MM.1S (cell line): Measurements from ENCODE around the gene TBC1D13.
A peak's percentile ranks its signal among the peaks of the same experiment; 100 is the strongest.
"Not testable (repeated sequence)": the region's sequence is repeated elsewhere in the genome, so short reads cannot be mapped to it uniquely, and the experiment has no call there.

ENCODE experiments used
- DNase-seq: peaks from one replicate; pipeline ENCODE4 v3.0.0-alpha.2; 2015
- H2AFZ ChIP-seq: fragments of 300-600 bp; sonication (generic); 2 replicates; pipeline ENCODE4 v1.6.0; 2016; ENCODE audit warnings: antibody characterized with exemption, low read length
- H3F3A ChIP-seq: fragments of 300-600 bp; sonication (generic); 2 replicates; pipeline ENCODE4 v1.6.1; 2016; ENCODE audit warnings: mild to moderate bottlenecking, antibody characterized with exemption, low read length, moderate library complexity, mixed read lengths; ENCODE audit not compliant: insufficient read depth
- H3K27ac ChIP-seq: fragments of 300-600 bp; sonication (generic); 2 replicates; pipeline ENCODE4 v1.5.1; 2016; ENCODE audit warnings: mild to moderate bottlenecking, low read length
- H3K27me3 ChIP-seq: fragments of 300-600 bp; sonication (generic); replicated peaks from 2 replicates; pipeline ENCODE4 v1.6.0; 2016; ENCODE audit warnings: low read length; ENCODE audit not compliant: insufficient read depth
- H3K36me3 ChIP-seq: fragments of 300-600 bp; sonication (generic); replicated peaks from 2 replicates; pipeline ENCODE4 v1.6.1; 2016; ENCODE audit warnings: mild to moderate bottlenecking, low read length, mixed read lengths; ENCODE audit not compliant: insufficient read depth
- H3K4me1 ChIP-seq: fragments of 300-600 bp; sonication (generic); 2 replicates; pipeline ENCODE4 v1.6.1; 2016; ENCODE audit warnings: low read length, mixed read lengths
- H3K4me2 ChIP-seq: fragments of 300-600 bp; sonication (generic); 2 replicates; pipeline ENCODE4 v1.6.0; 2016; ENCODE audit warnings: low read depth, low read length
- H3K4me3 ChIP-seq: fragments of 300-600 bp; sonication (generic); 2 replicates; pipeline ENCODE4 v1.5.1; 2016; ENCODE audit warnings: low read length, mixed read lengths
- H3K79me2 ChIP-seq: fragments of 300-600 bp; sonication (generic); 2 replicates; pipeline ENCODE4 v1.6.1; 2016; ENCODE audit warnings: mixed run types, low read length, mixed read lengths
- H3K9ac ChIP-seq: fragments of 300-600 bp; sonication (generic); 2 replicates; pipeline ENCODE4 v1.6.1; 2016; ENCODE audit warnings: low read length, mixed read lengths
- H3K9me2 ChIP-seq: fragments of 300-600 bp; sonication (generic); replicated peaks from 2 replicates; pipeline ENCODE4 v1.6.1; 2016; ENCODE audit warnings: mild to moderate bottlenecking, low read length, mixed read lengths; ENCODE audit not compliant: insufficient read depth
- H3K9me3 ChIP-seq: fragments of 300-600 bp; sonication (generic); replicated peaks from 2 replicates; pipeline ENCODE4 v1.6.1; 2016; ENCODE audit warnings: mild to moderate bottlenecking, low read length, mixed read lengths; ENCODE audit not compliant: insufficient read depth
- H4K20me1 ChIP-seq: fragments of 300-600 bp; sonication (generic); 2 replicates; pipeline ENCODE4 v1.6.1; 2016; ENCODE audit warnings: mild to moderate bottlenecking, low read length, moderate library complexity, mixed read lengths; ENCODE audit not compliant: insufficient read depth
- EZH2 ChIP-seq: fragments of 300-600 bp; sonication (generic); optimal IDR thresholded peaks from 2 replicates; pipeline ENCODE3; 2017; ENCODE audit warnings: low read depth, mild to moderate bottlenecking, antibody characterized with exemption, low read length, mixed read lengths
- EZH2phosphoT487 ChIP-seq: fragments of 300-600 bp; sonication (generic); IDR thresholded peaks from 2 replicates; pipeline ENCODE4 v1.6.1; 2018; ENCODE audit warnings: antibody characterized with exemption, low read length
- TF ChIP-seq, protein P1 (sequence below): fragments of 300-600 bp; sonication (generic); IDR thresholded peaks from 2 replicates; pipeline ENCODE4 v1.5.1; 2016; ENCODE audit warnings: antibody characterized with exemption, low read length, mixed read lengths

Gene TBC1D13

DNA sequence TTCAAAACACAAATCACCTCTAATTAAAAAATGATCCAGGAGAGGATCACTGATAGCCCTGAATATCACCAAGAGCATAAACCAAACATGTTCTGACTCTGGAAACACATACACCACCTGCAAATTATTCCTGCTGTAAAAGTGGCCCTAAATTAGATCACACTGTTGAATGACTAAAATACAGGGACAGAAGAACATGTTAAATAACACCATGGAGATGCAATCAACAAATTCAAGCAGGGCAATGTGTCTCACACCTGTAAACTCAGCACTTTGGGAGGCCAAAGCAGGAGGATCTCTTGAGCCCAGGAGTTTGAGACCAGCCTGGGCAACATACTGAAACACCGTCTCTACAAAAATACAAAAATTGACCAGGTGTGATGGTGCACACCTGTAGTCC is 60.8 kb downstream of the TBC1D13 start:
- no peaks in the 10 kb centered on the region for H3K27me3 ChIP-seq
- H3K4me1 ChIP-seq: no peaks in the 10 kb centered on the region
- no peaks in the 10 kb centered on the region for H3F3A ChIP-seq
- H2AFZ ChIP-seq: no peak overlapping the region
- TF ChIP-seq EZH2phosphoT487 (no peak), EZH2 (no peak)
- TF ChIP-seq, protein P1, sequence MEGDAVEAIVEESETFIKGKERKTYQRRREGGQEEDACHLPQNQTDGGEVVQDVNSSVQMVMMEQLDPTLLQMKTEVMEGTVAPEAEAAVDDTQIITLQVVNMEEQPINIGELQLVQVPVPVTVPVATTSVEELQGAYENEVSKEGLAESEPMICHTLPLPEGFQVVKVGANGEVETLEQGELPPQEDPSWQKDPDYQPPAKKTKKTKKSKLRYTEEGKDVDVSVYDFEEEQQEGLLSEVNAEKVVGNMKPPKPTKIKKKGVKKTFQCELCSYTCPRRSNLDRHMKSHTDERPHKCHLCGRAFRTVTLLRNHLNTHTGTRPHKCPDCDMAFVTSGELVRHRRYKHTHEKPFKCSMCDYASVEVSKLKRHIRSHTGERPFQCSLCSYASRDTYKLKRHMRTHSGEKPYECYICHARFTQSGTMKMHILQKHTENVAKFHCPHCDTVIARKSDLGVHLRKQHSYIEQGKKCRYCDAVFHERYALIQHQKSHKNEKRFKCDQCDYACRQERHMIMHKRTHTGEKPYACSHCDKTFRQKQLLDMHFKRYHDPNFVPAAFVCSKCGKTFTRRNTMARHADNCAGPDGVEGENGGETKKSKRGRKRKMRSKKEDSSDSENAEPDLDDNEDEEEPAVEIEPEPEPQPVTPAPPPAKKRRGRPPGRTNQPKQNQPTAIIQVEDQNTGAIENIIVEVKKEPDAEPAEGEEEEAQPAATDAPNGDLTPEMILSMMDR: no peak
- no peak overlapping the region for H3K27ac ChIP-seq
- no peaks in the 10 kb centered on the region for H3K9me3 ChIP-seq
- no peaks in the 10 kb centered on the region for H4K20me1 ChIP-seq
- no peak overlapping the region for H3K9ac ChIP-seq
- H3K36me3 ChIP-seq: no peaks in the 10 kb centered on the region
- H3K4me3 ChIP-seq: no peak overlapping the region
- DNase-seq: no peak
- H3K79me2 ChIP-seq: no peaks in the 10 kb centered on the region
- H3K9me2 ChIP-seq: no peaks in the 10 kb centered on the region
- no peak overlapping the region for H3K4me2 ChIP-seq

DNA sequence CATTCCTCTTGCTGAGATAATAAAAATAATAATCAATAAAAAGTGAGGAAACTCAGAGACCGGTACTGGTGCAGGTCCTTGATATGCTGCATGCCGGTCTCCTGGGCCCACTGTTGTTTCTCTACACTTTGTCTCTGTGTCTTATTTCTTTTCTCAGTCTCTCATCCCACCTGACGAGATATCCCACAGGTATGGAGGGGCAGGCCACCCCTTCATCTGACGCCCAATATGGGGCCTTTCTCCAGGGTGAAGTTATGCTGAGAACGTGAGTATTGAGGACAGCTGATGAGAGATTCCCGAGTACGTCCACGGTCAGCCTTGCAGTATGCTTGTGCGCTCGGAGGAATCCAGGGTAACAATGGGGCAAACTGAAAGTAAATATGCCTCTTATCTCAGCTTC is 64.0 kb downstream of the TBC1D13 start:
- not testable (repeated sequence) for H3K9ac ChIP-seq, H3K27ac ChIP-seq, H3K4me3 ChIP-seq, H3K36me3 ChIP-seq, H3K9me3 ChIP-seq, H3K79me2 ChIP-seq, DNase-seq, H2AFZ ChIP-seq, H4K20me1 ChIP-seq, H3K27me3 ChIP-seq, H3F3A ChIP-seq, H3K4me2 ChIP-seq, H3K9me2 ChIP-seq, H3K4me1 ChIP-seq

DNA sequence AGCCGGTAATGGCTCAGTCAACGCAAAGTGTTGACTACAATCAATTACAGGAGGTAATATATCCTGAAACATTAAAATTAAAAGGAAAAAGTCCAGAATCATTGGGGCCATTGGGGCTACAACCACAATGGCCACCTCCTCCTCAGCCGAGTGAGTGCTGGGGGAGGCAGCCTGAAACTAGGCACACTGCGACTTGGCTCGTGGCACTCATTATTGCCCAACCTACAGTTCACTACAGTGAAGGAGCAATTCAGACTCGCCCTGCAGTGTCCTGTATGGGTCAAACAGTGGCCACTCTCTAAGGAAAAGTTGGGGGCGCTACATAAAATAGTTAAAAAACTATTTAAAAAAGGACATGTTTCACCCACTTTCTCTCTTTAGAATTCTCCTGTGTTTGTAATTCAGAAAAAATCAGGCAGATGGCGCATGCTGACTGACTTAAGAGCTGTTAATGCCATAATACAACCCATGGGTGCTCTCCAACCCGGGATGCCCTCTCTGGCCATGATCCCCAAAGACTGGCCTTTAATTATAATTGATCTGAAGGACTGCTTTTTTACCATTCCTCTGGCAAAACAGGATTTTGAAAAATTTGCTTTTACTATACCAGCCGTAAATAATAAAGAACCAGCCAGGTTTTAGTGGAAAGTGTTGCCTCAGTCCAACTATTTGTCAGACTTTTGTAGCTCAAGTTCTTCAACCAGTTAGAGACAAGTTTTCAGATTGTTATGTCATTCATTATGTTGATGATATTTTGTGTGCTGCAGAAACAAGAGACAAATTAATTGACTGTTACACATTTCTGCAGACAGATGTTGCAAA is 64.9 kb downstream of the TBC1D13 start:
- not testable (repeated sequence) for H3K27me3 ChIP-seq, H3K79me2 ChIP-seq, H3K27ac ChIP-seq, H3K9ac ChIP-seq, H3K4me1 ChIP-seq, H3K4me3 ChIP-seq, H4K20me1 ChIP-seq, H3K9me2 ChIP-seq, H2AFZ ChIP-seq, H3K36me3 ChIP-seq, H3K9me3 ChIP-seq, H3K4me2 ChIP-seq, H3F3A ChIP-seq
- DNase-seq: peak; percentile 45
- TF ChIP-seq, protein P1: peak; percentile 45

DNA sequence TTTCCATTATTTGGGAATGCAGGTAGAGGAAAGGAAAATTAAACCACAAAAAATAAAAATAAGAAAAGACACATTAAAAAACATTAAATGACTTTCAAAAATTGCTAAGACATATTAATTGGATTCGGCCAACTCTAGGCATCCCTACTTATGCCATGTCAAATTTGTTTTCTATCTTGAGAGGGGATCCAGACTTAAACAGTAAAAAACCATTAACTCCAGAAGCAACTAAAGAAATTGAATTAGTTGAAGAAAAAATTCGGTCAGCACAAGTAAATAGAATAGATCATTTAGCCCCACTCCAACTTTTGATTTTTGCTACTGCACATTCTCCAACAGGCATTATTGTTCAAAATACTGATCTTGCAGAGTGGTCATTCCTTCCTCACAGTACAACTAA is 65.6 kb downstream of the TBC1D13 start:
- H4K20me1 ChIP-seq, H3K36me3 ChIP-seq, H3K27ac ChIP-seq, H3K79me2 ChIP-seq, H3K9me2 ChIP-seq, H3K9ac ChIP-seq, H3K4me3 ChIP-seq, H2AFZ ChIP-seq, H3K9me3 ChIP-seq, H3K4me2 ChIP-seq, H3K4me1 ChIP-seq, DNase-seq, H3F3A ChIP-seq, H3K27me3 ChIP-seq: not testable (repeated sequence)

DNA sequence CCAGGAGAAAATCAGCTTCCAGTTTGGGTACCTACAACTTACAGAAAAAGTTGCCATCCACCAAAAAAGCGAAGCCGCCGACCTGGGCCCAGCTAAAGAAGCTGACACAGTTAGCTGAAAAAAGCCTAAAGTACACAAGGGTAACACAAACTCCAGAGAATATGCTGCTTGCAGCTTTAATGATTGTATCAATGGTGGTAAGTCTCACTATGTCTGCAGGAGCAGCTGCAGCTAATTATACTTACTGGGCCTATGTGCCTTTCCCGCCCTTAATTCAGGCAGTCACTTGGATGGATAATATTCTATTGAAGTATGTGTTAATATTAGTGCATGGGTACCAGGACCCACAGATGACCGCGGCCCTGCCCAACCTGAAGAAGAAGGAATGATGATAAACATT is 67.4 kb downstream of the TBC1D13 start:
- H3K27me3 ChIP-seq, H2AFZ ChIP-seq, H3K9me2 ChIP-seq, H3K79me2 ChIP-seq, H3K9ac ChIP-seq, H3K9me3 ChIP-seq, H3K4me2 ChIP-seq, H4K20me1 ChIP-seq, H3K4me1 ChIP-seq, H3K4me3 ChIP-seq, H3K27ac ChIP-seq, H3K36me3 ChIP-seq, DNase-seq, H3F3A ChIP-seq: not testable (repeated sequence)

DNA sequence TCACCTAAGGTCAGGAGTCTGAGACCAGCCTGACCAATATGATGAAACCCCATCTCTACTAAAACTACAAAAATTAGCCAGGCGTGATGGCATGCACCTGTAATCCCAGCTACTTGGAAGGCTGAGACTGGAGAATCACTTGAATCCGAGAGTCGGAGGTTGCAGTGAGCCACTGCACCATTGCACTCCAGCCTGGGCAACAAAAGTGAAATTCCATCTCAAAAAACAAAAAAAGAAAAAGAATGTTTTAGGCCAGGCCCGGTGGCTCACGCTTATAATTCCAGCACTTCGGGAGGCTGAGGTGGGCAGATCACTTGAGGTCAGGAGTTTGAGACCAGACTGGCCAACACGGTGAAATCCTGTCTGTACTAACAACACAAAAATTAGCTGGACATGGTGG is 71.4 kb downstream of the TBC1D13 start:
- not testable (repeated sequence) for H3K4me3 ChIP-seq, H3K9me3 ChIP-seq, H3K79me2 ChIP-seq, H3K9ac ChIP-seq, H3K36me3 ChIP-seq, DNase-seq, H4K20me1 ChIP-seq, H3K9me2 ChIP-seq, H3K4me2 ChIP-seq, H3F3A ChIP-seq, H3K4me1 ChIP-seq, H2AFZ ChIP-seq, H3K27me3 ChIP-seq, H3K27ac ChIP-seq
